GM19193 (cell line): Measurements from ENCODE around the gene ZNF429.

Experiments
- POLR2A ChIP-seq: IDR thresholded peaks from 4 replicates; pipeline ENCODE4 v1.6.1; 2011; ENCODE audit not compliant: insufficient read depth, insufficient read length; ENCODE audit errors: extremely low read depth

The ZNF429 gene

DNA sequence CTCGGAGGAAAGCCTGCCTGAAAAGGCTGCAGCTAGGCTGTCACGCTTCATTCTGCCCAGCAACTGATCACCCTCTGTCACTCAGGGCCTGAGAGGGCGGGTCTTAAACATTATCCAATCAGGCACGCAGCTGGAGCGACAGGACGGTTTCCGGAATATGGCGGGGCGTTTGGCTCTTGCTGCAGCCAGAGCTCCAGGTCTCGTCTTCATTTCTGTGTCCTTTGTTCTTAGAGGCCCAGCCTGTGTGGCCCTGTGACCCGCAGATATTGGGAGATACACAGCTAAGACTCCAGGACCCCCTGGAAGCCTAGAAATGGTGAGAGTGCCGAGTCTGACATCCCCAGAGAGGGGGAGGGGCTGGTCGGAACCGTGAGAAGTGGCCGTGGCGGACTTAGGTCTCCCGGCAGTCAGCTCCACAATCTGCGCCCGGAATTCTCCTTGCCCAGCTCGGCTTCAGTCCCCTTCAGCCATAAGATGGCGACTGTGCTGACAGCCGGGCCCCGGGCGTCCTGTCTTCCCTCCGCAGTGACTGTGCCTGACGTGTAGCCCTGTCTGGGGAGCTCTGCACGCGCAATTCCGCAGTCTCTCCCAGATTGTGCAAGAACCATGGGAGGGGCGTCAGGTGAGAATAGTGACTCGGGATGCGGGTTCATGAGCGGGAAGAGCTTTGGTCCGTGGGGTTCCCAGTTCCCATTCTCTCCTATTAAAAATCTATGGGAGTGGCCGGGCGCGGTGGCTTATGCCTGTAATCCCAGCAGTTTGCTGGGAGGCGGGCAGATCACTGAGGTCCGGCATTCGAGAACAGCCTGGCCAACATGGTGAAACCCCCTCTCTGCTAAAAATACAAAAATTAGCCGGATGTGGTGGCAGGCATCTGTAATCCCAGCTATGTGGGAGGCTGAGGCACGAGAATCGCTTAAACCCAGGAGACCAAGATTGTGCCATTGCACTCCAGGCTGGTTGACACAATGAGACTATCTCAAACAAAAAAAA lies at the start of gene ZNF429:
Gene ZNF429 (plus strand): TSS at position 144 of the 993 bp plus-strand sequence. CDS start 170 bp downstream, at position 314.
- TF ChIP-seq POLR2A: peak; percentile 77

DNA sequence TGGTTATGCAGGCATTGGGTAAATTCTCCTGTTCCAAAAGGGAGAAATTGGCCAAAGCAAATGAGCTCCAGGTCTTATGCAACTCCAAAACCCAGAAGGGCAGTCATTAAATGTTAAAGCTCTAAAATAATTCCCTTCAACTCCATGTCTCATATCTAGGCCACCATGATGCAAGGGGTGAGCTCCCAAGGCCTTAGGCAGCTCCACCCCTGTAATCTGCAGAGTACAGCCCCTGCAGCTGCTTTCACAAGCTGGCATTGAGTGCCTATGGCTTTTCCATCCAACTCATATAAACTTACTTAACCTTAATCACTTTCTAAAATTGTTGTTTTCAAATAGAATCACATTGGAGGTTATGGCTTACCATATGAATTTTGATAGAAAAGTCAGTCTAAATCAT lies 44.7 kb upstream of the ZNF429 start:
- TF ChIP-seq POLR2A: no peak

DNA sequence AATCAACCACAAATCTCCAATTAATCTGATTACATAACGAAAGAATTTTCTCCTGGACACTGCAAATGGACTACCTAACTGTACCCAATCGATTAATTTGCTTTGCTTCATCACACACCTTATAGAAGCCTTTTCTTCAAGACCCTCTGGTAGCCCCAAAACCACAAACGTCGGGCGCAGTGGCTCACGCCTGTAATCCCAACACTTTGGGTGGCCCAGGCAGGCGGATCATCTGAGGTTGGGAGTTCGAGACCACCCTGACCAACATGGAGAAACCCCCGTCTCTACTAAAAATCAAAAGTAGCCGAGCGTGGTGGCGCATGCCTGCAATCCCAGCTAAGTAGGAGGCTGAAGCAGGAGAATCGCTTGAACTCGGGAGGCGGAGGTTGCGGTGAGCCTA lies 42.9 kb upstream of the ZNF429 start:
- no peak for TF ChIP-seq POLR2A

DNA sequence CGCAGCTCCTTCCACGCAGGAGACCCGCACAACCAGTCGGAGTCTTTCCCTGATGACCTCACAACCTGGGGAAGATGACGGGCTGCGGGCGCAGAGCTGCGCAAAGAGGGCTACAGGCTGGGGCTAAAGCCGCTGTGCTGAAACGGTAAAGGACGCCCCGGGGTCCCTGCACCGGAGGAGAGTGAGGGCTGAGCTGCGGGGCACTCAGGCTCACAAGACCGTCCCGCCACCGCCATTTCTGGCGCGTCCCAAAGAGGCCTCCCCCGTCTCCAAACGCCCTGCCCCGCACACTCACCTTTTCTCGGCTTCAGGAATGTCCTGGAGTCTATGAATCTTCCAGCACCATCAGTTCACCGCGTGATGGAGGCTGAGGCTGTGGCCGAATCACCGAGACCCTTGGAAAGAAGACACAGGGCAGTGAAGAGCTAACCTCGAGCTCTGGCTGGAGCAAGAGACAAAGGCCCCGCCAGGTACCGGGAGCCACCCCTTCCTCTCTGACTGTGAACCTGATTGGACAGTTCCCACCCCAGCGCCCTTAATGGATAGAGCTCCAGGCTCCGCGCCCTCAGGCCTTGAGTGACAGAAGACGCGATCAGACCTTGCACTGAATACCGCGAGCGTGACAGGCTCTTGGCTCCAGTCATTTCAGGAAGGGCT lies 41.8 kb upstream of the ZNF429 start:
- TF ChIP-seq POLR2A: no peak

DNA sequence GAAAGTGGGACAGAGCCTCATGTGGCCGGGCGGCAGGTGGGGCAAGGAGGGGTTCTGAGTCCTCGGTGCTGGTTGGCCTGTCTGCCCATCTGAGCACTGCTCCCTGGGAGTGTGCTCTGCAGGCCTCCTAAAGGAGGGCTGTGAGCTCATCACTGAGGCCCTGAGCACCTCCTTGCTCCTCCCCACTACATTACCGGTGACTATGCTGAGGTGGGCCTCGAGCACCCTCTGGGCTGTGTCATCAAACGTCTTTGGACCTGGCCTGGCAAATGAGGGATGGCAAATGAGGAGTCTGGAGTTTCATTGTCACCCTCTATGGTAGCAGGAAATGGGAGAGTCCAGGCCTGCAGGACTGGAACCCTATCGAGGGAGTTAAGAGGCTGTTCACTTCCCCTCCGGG lies 38.8 kb upstream of the ZNF429 start:
- no peak for TF ChIP-seq POLR2A

DNA sequence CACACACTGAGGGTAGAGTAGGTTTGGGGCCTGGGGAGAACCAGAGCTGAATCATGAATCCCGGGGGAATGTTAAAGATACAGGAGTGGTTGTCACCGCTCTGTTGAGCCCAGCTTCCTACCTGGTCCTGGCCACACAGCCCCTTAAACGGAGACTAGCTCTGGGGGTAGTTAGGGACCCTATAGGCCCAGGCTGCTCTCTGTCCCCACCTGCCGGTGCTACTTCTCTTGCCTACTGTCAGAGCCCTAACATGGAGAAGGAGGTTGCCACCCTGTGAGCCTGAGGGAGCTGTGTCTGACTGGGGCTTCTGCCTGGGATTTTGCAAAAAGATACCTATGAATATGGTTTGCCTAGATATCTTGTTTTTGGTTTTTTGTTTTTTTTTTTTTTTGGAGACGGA lies 36.6 kb upstream of the ZNF429 start:
- TF ChIP-seq POLR2A: no peak

DNA sequence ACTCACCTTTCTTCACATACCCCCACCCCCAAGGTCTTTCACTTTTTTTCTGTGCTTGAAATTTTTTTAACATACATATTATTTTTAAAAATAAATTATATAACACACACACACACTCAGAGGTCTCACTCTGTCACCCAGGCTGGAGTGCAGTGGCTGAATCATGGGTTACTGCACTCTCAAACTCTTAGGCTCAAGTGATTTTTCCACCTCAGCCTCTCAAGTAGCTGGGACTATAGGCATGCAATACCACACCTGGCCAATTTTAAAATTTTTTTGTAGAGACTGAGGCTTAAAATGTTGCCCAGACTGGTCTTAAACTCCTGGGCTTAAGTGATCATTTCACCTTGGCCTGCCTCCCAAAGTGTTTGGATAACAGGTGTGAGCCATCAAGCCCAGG lies 32.9 kb upstream of the ZNF429 start:
- no peak for TF ChIP-seq POLR2A

DNA sequence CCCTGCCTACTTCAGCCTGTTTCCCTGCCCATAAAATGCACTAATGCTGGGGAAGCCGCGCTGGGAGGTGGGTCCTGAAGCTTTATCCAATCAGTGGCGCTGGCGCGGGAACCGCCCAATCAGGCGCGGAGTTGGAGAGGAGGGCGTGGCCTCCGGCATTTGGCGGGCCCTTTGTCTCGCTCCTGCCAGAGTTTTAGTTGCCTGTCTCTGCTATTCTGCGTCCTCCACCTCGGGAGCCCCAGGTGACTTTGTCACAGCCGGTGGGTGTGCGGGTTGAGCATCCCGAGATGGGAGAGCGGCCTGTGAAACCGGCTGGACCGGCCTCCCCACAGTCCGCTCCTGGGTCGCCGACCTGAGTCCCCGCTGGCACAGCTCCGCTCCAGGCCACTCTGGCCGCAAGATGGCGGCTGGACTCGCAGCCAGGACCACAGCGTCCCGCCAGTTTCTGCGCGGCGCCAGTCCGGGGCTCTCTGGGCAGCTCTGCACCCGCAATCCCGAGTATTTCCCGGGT lies 30.7 kb upstream of the ZNF429 start:
- TF ChIP-seq POLR2A: no peak

DNA sequence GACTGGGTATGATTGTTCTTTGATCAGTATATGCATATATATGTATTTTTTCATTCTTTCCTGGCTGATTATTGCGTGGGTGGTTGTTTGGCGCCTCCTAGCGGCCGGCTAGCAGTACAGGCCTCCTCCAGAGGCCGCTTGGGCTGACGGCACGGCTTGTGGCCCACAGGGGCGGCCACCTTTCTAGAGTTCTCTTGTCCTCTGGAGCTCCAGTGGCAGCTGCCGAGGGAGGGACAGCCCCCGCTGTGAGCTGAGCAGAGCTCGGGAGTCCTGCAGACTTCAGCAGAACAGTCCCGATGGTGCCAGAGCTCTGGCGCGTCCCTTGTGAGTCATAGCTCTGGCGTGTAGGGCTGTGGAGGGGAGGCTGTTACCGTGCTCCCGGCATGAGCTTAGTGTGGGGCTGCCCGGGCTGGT lies 22.5 kb upstream of the ZNF429 start:
- TF ChIP-seq POLR2A: no peak

DNA sequence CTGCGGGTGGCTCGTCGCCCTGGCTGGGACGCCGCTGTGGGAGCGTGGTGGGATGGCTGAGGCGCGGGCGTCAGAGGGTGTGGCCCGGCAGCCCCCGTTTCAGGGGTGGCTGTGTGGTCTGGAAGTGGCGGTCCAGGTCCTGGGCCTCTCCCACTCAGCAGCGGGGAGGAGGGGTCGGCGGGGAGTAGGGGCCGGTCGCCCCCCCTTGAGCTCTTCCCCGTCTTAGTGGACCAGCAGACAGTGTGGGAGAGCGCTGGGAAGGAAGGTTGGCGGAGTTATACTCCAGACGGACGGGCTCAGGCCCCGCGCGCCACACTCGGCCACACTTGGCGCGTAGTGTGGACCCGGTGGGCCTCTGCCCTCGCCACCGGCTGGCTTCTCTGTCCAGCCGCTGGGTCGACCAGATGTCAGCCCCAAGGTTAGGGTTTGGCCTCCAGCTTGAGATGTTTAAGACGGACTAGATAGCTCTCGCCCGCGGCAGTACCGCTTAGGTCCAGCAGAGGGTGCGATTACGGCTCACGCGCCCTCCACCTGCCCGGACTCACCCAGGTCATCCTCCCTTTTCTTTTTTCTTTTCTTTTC lies 21.7 kb upstream of the ZNF429 start:
- TF ChIP-seq POLR2A: no peak

DNA sequence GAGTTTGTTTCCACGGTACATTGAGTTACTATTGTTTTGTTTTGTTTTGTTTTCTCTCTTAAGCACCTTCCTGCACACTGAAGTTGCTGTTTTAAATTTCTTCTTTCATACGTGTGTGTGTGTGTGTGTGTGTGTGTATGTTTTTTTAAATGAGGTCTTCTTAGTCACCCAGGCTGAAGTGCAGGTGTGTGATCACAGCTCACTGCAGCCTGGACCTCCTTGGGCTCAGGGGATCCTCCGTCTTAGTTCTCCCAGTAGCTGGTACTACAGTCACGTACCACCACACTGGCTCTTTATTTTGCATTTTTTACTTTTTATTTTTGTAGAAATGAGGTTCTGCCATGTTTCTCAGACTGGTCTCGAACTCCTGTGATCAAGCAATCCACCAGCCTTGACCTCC lies 20.8 kb upstream of the ZNF429 start:
- no peak for TF ChIP-seq POLR2A

DNA sequence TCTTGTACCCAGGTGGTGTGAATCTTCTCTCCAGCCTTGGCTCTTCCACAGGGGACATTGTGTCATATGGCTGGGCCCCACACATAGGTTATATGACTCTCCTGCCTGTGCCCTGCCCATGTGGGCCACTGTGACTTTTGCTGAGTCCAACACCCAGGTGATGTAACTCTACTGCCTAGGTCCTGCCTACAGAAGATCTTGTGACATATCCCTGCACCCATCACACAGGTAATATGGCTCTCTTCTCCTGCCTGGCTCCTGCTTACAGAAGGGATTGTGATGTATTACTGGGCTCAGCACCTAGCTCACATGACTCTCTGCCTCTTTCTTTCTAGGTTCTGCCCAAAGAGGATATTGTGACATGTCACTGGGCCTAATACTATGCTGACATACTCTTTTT lies 19.5 kb upstream of the ZNF429 start:
- TF ChIP-seq POLR2A: no peak

DNA sequence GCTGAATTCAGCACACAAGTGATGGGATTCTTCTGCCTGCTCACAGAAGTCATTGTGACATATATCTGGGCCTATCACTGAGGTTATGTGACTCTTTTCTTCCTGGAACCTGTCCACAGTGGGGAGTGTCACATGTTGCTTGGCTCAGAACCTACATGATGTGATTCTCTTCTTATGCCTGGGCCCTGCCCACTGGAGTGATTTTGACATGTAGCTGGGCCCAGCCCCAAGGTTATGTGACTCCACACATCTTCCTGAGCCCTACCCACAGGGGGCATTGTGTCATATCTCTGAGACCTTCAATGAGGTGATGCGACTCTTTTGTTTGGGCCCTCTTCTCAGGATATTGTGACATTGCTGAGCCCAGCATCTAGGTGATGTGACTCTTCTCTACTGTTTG lies 17.4 kb upstream of the ZNF429 start:
- no peak for TF ChIP-seq POLR2A

DNA sequence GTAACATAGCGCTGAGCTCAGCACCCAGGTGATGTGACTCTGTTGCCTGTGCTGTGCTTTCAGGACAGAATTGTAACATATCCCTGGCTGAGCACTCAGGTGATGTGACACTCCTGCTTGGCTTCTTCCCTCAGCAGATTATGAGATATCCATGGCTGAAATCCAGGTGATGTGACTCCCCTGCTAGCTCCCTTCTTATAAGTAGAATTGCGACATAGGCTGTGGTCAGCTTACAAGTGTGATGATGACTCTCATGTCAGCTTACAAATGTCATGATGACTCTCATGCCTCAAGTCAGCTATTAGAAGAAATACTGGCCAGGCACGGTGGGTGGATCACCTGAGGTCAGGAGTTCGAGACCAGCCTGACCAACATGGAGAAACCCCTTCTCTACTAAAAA lies 14.3 kb upstream of the ZNF429 start:
- TF ChIP-seq POLR2A: no peak
